NCI-H2196 (cell line): ENCODE results near the gene ELK4.
"Not testable (repeated sequence)": the region's sequence is repeated elsewhere in the genome, so short reads cannot be mapped to it uniquely, and the experiment has no call there.

Experiments
- DNase-seq: peaks from one replicate; lab custom pipeline; 2025; ENCODE audit not compliant: unreplicated experiment; lab: John Stamatoyannopoulos, UW

Gene ELK4

DNA sequence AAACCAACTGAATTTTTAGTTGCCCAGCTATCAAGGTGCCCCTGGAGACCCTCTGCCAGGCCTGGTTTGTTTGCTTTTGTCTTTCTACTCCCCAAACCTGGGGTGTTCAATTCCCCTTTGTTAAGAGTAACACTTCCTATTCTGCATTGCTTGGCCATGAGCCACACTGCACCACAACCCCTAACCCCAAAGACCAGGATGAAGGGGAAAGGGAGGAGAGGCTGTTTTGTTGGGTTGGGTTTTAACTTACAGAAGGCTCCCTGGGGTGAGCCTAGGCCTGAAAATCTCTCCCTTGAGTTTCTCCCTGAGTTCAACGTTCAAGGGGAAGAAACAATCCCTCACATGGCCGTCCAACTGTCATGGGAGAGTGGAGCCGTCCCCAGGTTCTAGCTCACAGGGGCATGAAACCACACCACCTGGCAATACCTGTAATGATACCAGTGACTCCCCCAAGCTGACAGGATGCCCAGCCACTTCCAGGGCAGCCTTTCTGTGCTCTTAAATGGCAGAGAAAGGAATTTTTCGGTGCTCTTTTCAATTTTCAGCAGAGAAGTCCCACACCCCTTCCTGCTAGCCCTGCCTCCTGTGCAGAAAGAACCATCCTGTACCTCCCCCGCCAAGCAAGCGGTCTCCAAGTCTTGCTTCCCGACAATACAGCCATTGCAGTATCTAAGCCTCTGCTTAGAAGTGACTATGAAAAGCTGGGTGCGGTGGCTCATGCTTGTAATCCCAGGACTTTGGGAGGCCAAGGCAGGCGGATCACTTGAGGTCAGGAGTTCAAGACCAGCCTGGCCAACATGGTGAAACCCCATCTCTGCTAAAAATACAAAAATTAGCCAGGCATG lies 33.6 kb upstream of the ELK4 start:
- DNase-seq: no peak

GRCh38 chr1:205664399-205665017 lies 32.7 kb upstream of the ELK4 start:
- DNase-seq: peak; percentile 65

- DNase-seq: no peak
These were observed 31.6 kb upstream of the ELK4 start for GRCh38 chr1:205663286-205663936.

GRCh38 chr1:205662791-205663190 lies 31.0 kb upstream of the ELK4 start:
- no peak for DNase-seq

DNA sequence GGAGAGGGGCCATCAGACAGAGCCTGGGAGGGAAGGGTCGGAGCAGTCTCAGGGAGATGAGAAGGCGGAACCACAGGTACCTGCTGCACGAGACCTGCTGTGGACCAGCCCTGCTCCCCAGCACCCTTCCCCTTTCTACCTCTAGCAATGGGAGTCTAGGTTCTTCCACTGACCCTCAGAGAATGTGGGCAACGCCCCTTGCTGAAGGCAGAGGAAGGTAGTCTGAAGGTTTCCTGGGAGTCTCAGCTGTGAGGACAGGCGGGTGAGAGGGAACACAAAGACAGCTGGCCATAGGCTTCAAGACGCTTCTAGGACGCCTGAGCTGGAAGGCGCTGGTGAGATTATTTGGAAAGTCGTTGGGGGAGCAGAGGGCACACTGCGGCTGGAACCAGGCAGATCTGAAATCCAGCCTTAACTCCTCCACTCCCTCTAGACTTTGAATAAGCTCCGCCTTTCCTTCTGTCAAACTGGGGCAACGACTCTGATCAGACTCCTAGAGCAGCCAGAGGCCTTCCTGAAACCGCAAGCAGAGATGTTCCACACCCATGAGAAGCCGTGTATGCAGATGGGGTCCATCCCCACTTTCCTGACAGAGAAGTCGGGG lies 30.4 kb upstream of the ELK4 start:
- no peak for DNase-seq

GRCh38 chr1:205661429-205662134 lies 29.8 kb upstream of the ELK4 start:
- DNase-seq: no peak

GRCh38 chr1:205660361-205660760 lies 28.6 kb upstream of the ELK4 start:
- no peak for DNase-seq

DNA sequence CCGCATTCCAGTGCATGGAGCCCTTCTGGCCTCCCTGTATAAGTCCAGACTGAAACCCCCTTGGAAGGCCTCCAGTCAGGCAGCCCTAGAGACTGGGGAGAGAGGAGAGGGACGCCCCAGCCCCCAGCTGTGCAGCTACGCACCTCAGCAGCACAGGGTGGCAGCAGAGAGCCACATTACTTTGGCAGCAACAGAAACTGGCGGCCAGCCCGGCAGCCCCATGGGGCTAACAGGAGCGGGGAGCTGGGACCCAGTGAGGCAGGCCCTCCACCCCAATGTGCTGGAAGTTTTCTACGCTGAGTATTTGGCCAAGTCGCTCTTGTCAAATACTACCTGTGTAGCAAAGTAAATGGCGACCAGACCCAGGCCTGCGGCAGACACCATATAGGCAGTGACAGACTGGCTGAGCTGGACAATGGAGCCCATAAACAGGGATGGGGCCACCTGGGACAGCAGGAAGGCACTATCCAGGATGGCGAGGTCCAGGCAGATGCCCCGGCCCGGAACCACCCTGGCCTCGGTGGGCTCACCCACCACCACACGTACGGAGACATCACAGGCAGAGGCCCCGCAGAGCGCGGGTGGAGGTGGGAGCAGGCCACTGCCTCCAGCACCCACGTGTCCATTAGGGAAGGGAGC lies 27.3 kb upstream of the ELK4 start:
- peak; percentile 77 for DNase-seq

DNA sequence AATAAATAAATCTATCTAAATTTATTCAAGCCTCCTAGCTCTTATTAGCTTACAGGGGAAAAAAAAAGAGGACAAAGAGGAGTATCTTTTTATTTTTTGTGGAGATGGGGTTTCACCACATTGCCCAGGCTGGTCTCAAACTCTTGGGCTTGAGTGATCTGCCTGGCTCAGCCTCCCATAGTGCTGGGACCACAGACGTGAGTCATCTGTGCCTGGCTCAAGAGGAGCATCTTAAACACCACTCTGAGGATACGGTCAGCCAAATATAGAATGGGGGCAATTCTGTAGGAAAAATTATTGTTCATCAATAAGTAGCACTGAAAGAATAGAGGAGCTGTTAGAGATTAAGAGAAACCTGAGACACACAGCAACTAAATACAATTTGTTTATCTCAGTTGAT lies 24.4 kb upstream of the ELK4 start:
- no peak for DNase-seq

DNA sequence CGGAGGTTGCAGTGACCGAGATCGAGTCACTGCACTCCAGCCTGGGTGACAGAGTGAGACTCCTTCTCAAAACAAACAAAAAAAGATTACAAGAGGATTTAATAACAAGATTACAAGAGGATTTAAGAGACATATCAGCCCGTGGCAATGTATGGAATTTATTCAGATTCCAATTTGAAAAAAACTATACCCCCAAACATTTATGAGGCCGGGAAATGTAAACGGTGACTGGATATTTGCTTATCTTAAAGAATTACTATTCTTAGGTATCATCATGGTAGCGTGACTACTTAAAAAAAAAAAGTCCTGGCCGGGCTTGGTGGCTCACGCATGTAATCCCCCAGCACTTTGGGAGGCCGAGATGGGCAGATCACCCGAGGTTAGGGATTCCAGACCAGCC lies 21.2 kb upstream of the ELK4 start:
- DNase-seq: no peak

DNA sequence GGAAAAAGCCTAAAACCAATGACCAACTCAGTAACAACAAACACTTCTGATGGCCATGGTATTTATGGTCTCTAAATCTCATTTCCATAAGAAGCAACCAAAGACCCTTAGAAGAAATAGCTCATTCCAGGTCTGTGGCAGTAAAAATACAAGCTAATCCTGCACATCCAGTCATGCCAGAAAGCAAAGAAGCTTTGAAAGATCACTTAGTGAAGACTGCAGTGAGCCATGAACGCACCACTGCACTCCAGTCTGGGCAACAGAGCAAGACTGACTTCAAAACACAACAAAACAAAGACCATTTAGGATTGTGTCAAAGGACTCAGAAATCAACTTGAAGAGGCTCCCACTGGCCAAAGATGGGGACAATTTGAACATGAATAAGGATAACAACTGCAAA lies 18.4 kb upstream of the ELK4 start:
- DNase-seq: no peak

GRCh38 chr1:205645519-205645918 lies 13.7 kb upstream of the ELK4 start:
- DNase-seq: no peak

- DNase-seq: no peak
These were observed 11.0 kb upstream of the ELK4 start for GRCh38 chr1:205642679-205643307.

- no peak for DNase-seq
These were observed 7.8 kb upstream of the ELK4 start for GRCh38 chr1:205639567-205639966.

DNA sequence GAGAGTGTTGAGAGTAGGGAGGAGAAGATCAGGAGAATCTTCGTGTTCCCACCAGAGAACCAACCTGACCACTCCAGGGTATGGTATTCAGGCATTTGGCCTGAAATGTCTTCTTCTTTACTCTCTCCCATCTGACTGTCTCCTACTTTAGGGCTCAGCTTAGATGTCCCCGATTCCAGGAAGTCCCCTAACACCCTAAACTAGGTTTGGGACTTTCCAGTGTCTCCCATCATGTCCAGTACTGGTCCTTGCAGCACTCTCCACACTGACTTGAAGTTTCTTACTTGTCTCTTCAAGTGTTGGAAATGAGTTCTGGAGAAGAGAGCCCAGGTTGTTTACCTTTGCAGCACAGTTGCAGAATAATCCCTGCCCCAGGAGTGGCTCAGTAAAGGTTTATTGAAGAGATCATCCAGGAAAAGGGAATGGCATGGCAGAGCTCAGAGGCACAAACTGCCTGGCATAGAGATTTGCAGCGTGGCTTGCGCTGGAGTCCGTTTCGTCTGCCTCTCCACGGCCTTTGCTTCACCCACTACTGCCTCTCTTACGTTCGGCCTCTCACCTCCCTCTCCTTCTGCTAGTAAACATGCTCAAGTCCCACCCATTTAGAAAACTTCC lies 6.2 kb upstream of the ELK4 start:
- DNase-seq: no peak

GRCh38 chr1:205636732-205637131 lies 4.9 kb upstream of the ELK4 start:
- no peak for DNase-seq

- not testable (repeated sequence) for DNase-seq
These were observed 4.3 kb upstream of the ELK4 start for GRCh38 chr1:205636138-205636530.

DNA sequence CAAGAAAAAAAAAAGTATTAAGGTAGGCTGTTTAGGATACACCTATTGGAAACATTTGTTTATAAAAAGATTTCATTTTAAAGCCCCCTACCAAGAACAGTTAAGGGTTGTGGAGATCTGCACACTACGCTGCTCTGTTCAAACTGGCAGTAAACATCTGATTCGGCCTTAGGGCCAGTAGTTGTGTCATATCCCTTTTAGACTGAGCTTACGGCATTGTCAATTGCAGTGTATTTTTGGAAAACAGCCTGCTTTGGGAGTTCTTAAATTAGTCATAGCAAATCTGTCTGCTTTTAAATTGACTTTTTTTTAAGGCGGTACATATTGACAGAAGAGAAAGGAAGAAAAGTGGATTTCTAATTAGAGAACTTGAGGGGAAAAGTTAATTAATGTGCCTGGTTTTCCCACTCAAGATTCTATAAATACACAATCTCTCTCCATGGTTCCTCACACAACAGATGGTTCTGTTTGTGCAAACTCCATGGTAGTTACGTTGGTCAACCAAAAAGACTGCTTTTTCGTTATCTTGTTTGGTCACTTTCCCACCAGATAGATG lies 1.7 kb upstream of the ELK4 start:
- DNase-seq: no peak

DNA sequence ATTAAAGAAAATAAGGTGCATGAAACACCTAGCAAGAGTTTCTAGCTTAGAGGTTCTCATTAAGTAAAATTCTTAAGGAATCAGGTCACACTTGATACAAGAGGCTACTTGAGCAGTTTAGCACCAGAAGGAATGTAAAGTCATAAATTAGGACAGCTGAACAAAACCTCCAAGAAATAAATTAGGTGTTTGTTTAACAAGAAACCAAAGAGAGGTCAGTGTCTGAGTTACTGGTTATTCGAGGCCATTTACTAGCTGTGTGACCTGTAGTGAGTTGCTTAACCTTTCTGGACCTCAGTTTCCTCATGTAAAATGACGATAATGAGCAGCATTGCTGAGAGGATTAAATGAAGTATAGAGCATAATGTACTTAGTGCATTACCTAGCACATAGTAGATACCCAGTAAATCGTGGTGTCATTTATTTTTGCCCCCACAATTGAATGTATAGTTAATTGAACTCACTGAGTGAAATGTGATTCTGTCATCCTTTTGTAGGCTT lies 908 bp upstream of the ELK4 start:
- no peak for DNase-seq
